Neural cell (in vitro differentiated cells): ENCODE data around the gene RASGRP2.

ENCODE experiments used
- CTCF ChIP-seq: fragments of 450-650 bp; IDR thresholded peaks from 2 replicates; pipeline ENCODE4 v1.5.1; 2014; ENCODE audit warnings: antibody characterized with exemption, mild to moderate bottlenecking, moderate library complexity; ENCODE audit not compliant: poor library complexity, severe bottlenecking
- EP300 ChIP-seq: fragments of 450-650 bp; conservative IDR thresholded peaks from 2 replicates; pipeline ENCODE4 v1.6.1; 2014; ENCODE audit warnings: antibody characterized with exemption, mild to moderate bottlenecking, moderate library complexity; ENCODE audit not compliant: poor library complexity, severe bottlenecking

- TF ChIP-seq EP300 (no peak), CTCF (no peak)
These were observed 21.4 kb upstream of the RASGRP2 start for GRCh38 chr11:64765291-64765850.
